ENCODE measurements around the gene BARX2.

Gene BARX2

DNA sequence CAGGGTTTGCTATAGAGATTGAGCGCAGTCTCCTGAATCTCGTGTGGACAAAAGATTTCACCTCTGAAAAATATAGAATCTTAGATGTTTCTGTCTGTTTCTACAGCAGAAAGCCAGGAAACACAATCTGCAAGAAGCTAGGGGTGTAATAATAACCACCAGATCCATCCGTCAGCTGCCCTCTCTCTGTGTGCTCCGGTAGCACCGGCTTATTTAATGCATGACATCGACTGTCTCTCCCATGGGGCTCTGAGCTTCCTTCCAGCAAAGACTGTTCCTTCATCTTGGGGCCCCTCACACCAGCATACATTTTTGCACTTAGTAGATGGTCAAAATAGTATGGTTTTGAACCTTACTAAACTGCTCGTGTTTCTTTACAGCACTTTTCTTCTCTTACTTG, 20.2 kb downstream of the BARX2 start:
- H3K27ac ChIP-seq (replicated peaks) = no peak overlapping the region
- no peak overlapping the region for H3K4me3 ChIP-seq (replicated peaks; ENCODE audit: insufficient read depth, low read length)
- no peak for DNase-seq (ENCODE audit: low read depth in 1 of 2, low spot score in 1 of 2)
- H3K27me3 ChIP-seq (ENCODE audit: insufficient read depth, poor library complexity, severe bottlenecking) = no peaks in the 10 kb centered on the region
- TF ChIP-seq, protein P1, sequence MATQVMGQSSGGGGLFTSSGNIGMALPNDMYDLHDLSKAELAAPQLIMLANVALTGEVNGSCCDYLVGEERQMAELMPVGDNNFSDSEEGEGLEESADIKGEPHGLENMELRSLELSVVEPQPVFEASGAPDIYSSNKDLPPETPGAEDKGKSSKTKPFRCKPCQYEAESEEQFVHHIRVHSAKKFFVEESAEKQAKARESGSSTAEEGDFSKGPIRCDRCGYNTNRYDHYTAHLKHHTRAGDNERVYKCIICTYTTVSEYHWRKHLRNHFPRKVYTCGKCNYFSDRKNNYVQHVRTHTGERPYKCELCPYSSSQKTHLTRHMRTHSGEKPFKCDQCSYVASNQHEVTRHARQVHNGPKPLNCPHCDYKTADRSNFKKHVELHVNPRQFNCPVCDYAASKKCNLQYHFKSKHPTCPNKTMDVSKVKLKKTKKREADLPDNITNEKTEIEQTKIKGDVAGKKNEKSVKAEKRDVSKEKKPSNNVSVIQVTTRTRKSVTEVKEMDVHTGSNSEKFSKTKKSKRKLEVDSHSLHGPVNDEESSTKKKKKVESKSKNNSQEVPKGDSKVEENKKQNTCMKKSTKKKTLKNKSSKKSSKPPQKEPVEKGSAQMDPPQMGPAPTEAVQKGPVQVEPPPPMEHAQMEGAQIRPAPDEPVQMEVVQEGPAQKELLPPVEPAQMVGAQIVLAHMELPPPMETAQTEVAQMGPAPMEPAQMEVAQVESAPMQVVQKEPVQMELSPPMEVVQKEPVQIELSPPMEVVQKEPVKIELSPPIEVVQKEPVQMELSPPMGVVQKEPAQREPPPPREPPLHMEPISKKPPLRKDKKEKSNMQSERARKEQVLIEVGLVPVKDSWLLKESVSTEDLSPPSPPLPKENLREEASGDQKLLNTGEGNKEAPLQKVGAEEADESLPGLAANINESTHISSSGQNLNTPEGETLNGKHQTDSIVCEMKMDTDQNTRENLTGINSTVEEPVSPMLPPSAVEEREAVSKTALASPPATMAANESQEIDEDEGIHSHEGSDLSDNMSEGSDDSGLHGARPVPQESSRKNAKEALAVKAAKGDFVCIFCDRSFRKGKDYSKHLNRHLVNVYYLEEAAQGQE (IDR thresholded peaks at IDR 0.05; ENCODE audit: insufficient replicate concordance, low read depth) = no peak
- TF ChIP-seq POLR2AphosphoS5 (IDR thresholded peaks at IDR 0.05; ENCODE audit: low read depth) = no peak
- no peak for TF ChIP-seq GABPA (IDR thresholded peaks at IDR 0.05; ENCODE audit: low read depth)
- TF ChIP-seq, protein P2, sequence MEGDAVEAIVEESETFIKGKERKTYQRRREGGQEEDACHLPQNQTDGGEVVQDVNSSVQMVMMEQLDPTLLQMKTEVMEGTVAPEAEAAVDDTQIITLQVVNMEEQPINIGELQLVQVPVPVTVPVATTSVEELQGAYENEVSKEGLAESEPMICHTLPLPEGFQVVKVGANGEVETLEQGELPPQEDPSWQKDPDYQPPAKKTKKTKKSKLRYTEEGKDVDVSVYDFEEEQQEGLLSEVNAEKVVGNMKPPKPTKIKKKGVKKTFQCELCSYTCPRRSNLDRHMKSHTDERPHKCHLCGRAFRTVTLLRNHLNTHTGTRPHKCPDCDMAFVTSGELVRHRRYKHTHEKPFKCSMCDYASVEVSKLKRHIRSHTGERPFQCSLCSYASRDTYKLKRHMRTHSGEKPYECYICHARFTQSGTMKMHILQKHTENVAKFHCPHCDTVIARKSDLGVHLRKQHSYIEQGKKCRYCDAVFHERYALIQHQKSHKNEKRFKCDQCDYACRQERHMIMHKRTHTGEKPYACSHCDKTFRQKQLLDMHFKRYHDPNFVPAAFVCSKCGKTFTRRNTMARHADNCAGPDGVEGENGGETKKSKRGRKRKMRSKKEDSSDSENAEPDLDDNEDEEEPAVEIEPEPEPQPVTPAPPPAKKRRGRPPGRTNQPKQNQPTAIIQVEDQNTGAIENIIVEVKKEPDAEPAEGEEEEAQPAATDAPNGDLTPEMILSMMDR (IDR thresholded peaks at IDR 0.05; ENCODE audit: insufficient read depth, low read length) = no peak
- TF ChIP-seq SPI1 (IDR thresholded peaks at IDR 0.05; ENCODE audit: borderline replicate concordance, low read depth) = no peak

DNA sequence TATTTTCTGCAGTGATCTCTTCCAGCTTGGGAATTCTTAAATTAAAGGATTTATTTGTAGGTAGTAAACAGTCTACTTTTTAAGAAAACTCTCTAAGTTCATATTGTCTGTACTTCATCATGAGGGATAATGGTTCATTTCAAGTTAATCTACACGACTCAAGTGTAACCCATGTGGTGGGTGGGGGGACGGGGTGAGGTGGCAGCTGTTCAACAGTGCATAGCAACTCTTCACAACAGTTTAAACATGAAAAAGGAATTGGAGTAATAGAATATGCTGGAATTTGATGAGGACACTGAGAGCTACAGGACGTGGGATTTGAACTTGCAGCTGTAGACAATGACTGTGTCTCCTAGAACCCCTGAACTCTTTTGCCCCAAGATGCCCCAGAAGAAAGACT, 20.8 kb downstream of the BARX2 start:
- no peak for DNase-seq (ENCODE audit: low read depth in 1 of 2, low spot score in 1 of 2)
- Histone ChIP-seq H3K4me3 (replicated peaks; ENCODE audit: insufficient read depth, low read length) (no peak overlapping the region), H3K27me3 (ENCODE audit: insufficient read depth, poor library complexity, severe bottlenecking) (no peaks in the 10 kb centered on the region), H3K27ac (replicated peaks) (no peak overlapping the region)
- TF ChIP-seq, protein P1 (IDR thresholded peaks at IDR 0.05; ENCODE audit: insufficient replicate concordance, low read depth) = no peak
- TF ChIP-seq, protein P2 (IDR thresholded peaks at IDR 0.05; ENCODE audit: insufficient read depth, low read length) = no peak
- TF ChIP-seq SPI1 (IDR thresholded peaks at IDR 0.05; ENCODE audit: borderline replicate concordance, low read depth) = no peak

DNA sequence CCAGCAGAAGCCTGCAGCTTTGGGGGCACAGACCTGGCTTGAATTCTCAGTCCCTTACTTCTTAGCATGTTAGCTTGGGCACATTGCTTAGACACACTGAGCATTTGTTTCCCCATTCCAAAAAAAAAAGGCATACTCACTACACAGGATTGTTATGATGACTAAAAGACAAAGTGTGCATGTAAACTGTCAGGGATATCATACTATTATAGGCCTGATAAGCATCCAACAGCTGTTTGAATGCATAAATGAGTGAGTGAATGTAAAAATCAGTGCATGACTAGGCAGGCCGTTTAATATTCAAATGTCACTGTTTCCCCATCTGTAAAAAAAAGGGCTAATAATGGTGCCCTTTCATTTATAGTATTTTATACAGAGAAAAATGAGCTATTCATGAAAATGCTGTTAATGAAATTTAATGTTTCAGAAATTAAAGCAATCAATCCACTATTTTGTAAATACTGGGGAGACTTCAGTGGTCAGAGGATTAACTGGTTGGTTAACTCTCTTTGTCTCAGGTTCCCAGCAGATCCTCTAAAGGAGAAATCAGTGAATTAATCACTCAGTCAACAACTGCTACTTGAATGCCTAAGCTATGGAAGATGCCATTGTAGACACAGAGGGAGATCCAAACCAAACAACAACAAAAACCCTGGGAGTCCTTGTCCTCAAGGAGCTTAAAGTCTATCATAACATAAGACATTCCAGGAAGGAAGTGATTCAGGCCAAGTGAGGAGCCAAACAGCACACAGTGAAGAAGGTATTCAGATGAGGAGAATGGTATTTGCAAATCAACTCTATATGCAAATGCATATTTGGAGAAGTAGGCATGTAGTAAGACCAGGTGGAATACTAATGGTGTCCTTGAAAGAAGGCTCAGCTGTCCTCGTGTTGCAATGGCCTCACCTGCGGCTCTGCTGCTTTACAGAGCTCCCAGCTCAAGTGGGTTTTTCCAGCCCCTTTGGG, 26.8 kb downstream of the BARX2 start:
- TF ChIP-seq, protein P2 (IDR thresholded peaks at IDR 0.05; ENCODE audit: insufficient read depth, low read length) = no peak
- TF ChIP-seq, protein P1 (IDR thresholded peaks at IDR 0.05; ENCODE audit: insufficient replicate concordance, low read depth) = no peak
- TF ChIP-seq POLR2AphosphoS5 (IDR thresholded peaks at IDR 0.05; ENCODE audit: low read depth) (no peak), GABPA (IDR thresholded peaks at IDR 0.05; ENCODE audit: low read depth) (no peak), SPI1 (IDR thresholded peaks at IDR 0.05; ENCODE audit: borderline replicate concordance, low read depth) (no peak)
- Histone ChIP-seq H3K27ac (replicated peaks) (no peak overlapping the region), H3K4me3 (replicated peaks; ENCODE audit: insufficient read depth, low read length) (no peak overlapping the region), H3K27me3 (ENCODE audit: insufficient read depth, poor library complexity, severe bottlenecking) (no peaks in the 10 kb centered on the region)
- DNase-seq (ENCODE audit: low read depth in 1 of 2, low spot score in 1 of 2) = no peak
